ENCODE measurements around the gene MPZL1. TPM values are rescaled to one million over a fixed set of nuclear protein-coding genes. Genes with fewer than 3 reads are reported as not detected.

Gene MPZL1
- total and polyA plus RNA-seq, 4 donors = 11.3 to 26.1 (median 16.8) TPM

GRCh38 chr1:167808104-167808503 is 86.3 kb downstream of the MPZL1 start:
- H3K36me3 ChIP-seq (ENCODE audit: control insufficient read depth in 4 of 4, insufficient read depth in 3 of 4, low read depth in 1 of 4, low read length in 3 of 4) = no peaks in the 10 kb centered on the region
- H3K9me3 ChIP-seq (ENCODE audit: control insufficient read depth in 4 of 4, low read length in 3 of 4) = no peaks in the 10 kb centered on the region
- peaks cover 0 to 4% (median 1%) of the 10 kb centered on the region in 4 donors for H3K4me1 ChIP-seq (ENCODE audit: control insufficient read depth in 4 of 4, insufficient read depth in 4 of 4, low read length in 3 of 4)
- no peak for DNase-seq (ENCODE audit: low spot score)
- no peaks in the 10 kb centered on the region for H3K27me3 ChIP-seq (ENCODE audit: control insufficient read depth in 4 of 4, insufficient read depth in 4 of 4, low read length in 3 of 4)
- no peak overlapping the region for H3K9ac ChIP-seq (ENCODE audit: low read depth in 1 of 2, low read length in 2 of 2)
- H3K4me3 ChIP-seq (ENCODE audit: low read depth in 1 of 3, low read length in 3 of 3) = no peak overlapping the region
- no peak overlapping the region for H3K27ac ChIP-seq (ENCODE audit: low read depth in 1 of 2, low read length in 2 of 2)
- 95% methylated on average over 3 of the region's 3 CpGs for WGBS
- TF ChIP-seq, protein P1, sequence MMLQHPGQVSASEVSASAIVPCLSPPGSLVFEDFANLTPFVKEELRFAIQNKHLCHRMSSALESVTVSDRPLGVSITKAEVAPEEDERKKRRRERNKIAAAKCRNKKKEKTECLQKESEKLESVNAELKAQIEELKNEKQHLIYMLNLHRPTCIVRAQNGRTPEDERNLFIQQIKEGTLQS (IDR thresholded peaks at IDR 0.05) = no peak
- TF ChIP-seq GABPA (IDR thresholded peaks at IDR 0.05 in 1 of 2, conservative IDR thresholded peaks at IDR 0.05 in 1 of 2) = no peak
- no peak for TF ChIP-seq HNF4A (conservative IDR thresholded peaks at IDR 0.05)
- no peak for TF ChIP-seq EGR1 (IDR thresholded peaks at IDR 0.05; ENCODE audit: low read depth in 2 of 2)
- TF ChIP-seq NR2F2 (IDR thresholded peaks at IDR 0.05) = no peak
- TF ChIP-seq, protein P2, sequence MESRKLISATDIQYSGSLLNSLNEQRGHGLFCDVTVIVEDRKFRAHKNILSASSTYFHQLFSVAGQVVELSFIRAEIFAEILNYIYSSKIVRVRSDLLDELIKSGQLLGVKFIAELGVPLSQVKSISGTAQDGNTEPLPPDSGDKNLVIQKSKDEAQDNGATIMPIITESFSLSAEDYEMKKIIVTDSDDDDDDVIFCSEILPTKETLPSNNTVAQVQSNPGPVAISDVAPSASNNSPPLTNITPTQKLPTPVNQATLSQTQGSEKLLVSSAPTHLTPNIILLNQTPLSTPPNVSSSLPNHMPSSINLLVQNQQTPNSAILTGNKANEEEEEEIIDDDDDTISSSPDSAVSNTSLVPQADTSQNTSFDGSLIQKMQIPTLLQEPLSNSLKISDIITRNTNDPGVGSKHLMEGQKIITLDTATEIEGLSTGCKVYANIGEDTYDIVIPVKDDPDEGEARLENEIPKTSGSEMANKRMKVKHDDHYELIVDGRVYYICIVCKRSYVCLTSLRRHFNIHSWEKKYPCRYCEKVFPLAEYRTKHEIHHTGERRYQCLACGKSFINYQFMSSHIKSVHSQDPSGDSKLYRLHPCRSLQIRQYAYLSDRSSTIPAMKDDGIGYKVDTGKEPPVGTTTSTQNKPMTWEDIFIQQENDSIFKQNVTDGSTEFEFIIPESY (IDR thresholded peaks at IDR 0.05) = no peak
- no peak for TF ChIP-seq MAX (IDR thresholded peaks at IDR 0.05)
- no peak for TF ChIP-seq CTCF (IDR thresholded peaks at IDR 0.05; ENCODE audit: low read depth, low read length, missing input control)
- no peak for TF ChIP-seq JUND (IDR thresholded peaks at IDR 0.05)
- no peak for TF ChIP-seq RXRA (IDR thresholded peaks at IDR 0.05)

DNA sequence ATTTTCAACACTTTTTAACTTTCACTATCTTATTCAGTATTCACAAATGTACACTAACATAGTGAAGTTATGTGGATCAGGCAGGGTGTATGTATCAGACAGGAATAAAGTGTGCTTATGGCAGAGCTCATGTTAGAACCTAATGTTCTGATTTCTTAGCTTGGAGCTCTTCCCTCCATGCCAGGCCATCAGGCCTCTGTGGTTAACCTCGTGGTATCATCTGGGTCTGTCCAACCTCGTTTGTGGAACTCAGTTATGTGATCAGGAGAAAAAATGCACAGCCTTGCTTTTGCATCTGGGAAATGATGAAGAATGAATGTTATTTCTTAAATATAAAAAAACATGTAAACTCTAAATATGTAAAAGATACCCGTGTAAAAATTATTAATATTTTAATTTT is 86.9 kb downstream of the MPZL1 start:
- Histone ChIP-seq H3K4me3 (ENCODE audit: low read depth in 1 of 3, low read length in 3 of 3) (no peak overlapping the region), H3K9ac (ENCODE audit: low read depth in 1 of 2, low read length in 2 of 2) (no peak overlapping the region), H3K27ac (ENCODE audit: low read depth in 1 of 2, low read length in 2 of 2) (no peak overlapping the region), H3K9me3 (ENCODE audit: control insufficient read depth in 4 of 4, low read length in 3 of 4) (no peaks in the 10 kb centered on the region), H3K36me3 (ENCODE audit: control insufficient read depth in 4 of 4, insufficient read depth in 3 of 4, low read depth in 1 of 4, low read length in 3 of 4) (no peaks in the 10 kb centered on the region), H3K27me3 (ENCODE audit: control insufficient read depth in 4 of 4, insufficient read depth in 4 of 4, low read length in 3 of 4) (no peaks in the 10 kb centered on the region), H3K4me1 (ENCODE audit: control insufficient read depth in 4 of 4, insufficient read depth in 4 of 4, low read length in 3 of 4) (peaks cover 0 to 4% (median 0%) of the 10 kb centered on the region in 4 donors)
- WGBS = 77% methylated on average over 3 of the region's 3 CpGs
- no peak for DNase-seq (ENCODE audit: low spot score)
- TF ChIP-seq HNF4A (conservative IDR thresholded peaks at IDR 0.05) (no peak), EGR1 (IDR thresholded peaks at IDR 0.05; ENCODE audit: low read depth in 2 of 2) (no peak), CTCF (IDR thresholded peaks at IDR 0.05; ENCODE audit: low read depth, low read length, missing input control) (no peak), RAD21 (IDR thresholded peaks at IDR 0.05) (no peak), RXRA (IDR thresholded peaks at IDR 0.05) (no peak), MAX (IDR thresholded peaks at IDR 0.05) (no peak), GABPA (IDR thresholded peaks at IDR 0.05 in 1 of 2, conservative IDR thresholded peaks at IDR 0.05 in 1 of 2) (no peak), YY1 (IDR thresholded peaks at IDR 0.05) (no peak), JUND (IDR thresholded peaks at IDR 0.05) (no peak), REST (IDR thresholded peaks at IDR 0.05) (no peak), HNF4G (IDR thresholded peaks at IDR 0.05) (no peak)
- TF ChIP-seq, protein P2 (IDR thresholded peaks at IDR 0.05) = no peak

Measured in liver (tissue), 9 donors.